WTC11 (cell line): ENCODE data around the gene NINL. TPM values are rescaled to one million over a fixed set of nuclear protein-coding genes. Genes with fewer than 3 reads are reported as not detected.

ENCODE experiments used
- ATAC-seq: fragments of 200-7000 bp; cut with Tn5 transposase; 2 replicates; pipeline ENCODE4 v1.10.0; 2021; ENCODE audit warnings: mild to moderate bottlenecking, moderate library complexity
- CTCF ChIA-PET: fragments of 300-600 bp; sonication (Branson Sonifier 250); formaldehyde crosslinking; loops from one replicate; lab custom pipeline; 2021; ENCODE audit warnings: antibody characterized with exemption; lab: Charles Lee
- POLR2A ChIA-PET: fragments of 350-600 bp; sonication (Branson Sonifier 250); formaldehyde crosslinking; loops from one replicate; lab custom pipeline; 2021; ENCODE audit warnings: antibody characterized with exemption; lab: Charles Lee
- DNase-seq: peaks from one replicate; pipeline ENCODE4 v3.0.0; 2021; ENCODE audit warnings: low spot score
- H3K27ac Mint-ChIP-seq: 2 replicates; pipeline ENCODE4 v1.8.0; 2021; ENCODE audit warnings: mixed read lengths
- H3K27me3 Mint-ChIP-seq: 2 replicates; pipeline ENCODE4 v1.8.0; 2021; ENCODE audit warnings: low read depth, mild to moderate bottlenecking, moderate library complexity, mixed read lengths
- H3K36me3 Mint-ChIP-seq: 2 replicates; pipeline ENCODE4 v1.8.0; 2021; ENCODE audit warnings: mixed read lengths
- H3K4me1 Mint-ChIP-seq: 2 replicates; pipeline ENCODE4 v1.8.0; 2022; ENCODE audit warnings: mixed read lengths
- H3K4me3 Mint-ChIP-seq: 2 replicates; pipeline ENCODE4 v1.8.0; 2021; ENCODE audit warnings: mild to moderate bottlenecking, moderate library complexity, mixed read lengths
- H3K9me3 Mint-ChIP-seq: 2 replicates; pipeline ENCODE4 v1.8.0; 2021; ENCODE audit warnings: mixed read lengths
- CBFB ChIP-seq: sonication (generic); formaldehyde crosslinking; IDR thresholded peaks from 2 replicates; pipeline ENCODE4 v1.8.1; 2022; ENCODE audit warnings: mild to moderate bottlenecking, low read depth, missing genetic modification reagents
- CTCF ChIP-seq: fragments of 200-600 bp; IDR thresholded peaks from 2 replicates; pipeline ENCODE4 v1.8.0; 2022; ENCODE audit warnings: antibody characterized with exemption
- ERG ChIP-seq: fragments of 250-450 bp; sonication (Bioruptor Pico); IDR thresholded peaks from 2 replicates; pipeline ENCODE4 v1.8.0; 2021; ENCODE audit warnings: mild to moderate bottlenecking
- FOXJ3 ChIP-seq: sonication (generic); formaldehyde crosslinking; IDR thresholded peaks from 2 replicates; pipeline ENCODE4 v1.9.0; 2021; ENCODE audit warnings: missing genetic modification reagents, mild to moderate bottlenecking, borderline replicate concordance
- HMGXB4 ChIP-seq: sonication (generic); formaldehyde crosslinking; IDR thresholded peaks from 2 replicates; pipeline ENCODE4 v1.8.1; 2023; ENCODE audit warnings: mild to moderate bottlenecking, moderate library complexity, missing genetic modification reagents
- IRF1 ChIP-seq: sonication (generic); formaldehyde crosslinking; IDR thresholded peaks from 2 replicates; pipeline ENCODE4 v1.8.0; 2023; ENCODE audit warnings: missing genetic modification reagents
- KAT7 ChIP-seq: sonication (generic); formaldehyde crosslinking; IDR thresholded peaks from 2 replicates; pipeline ENCODE4 v1.8.1; 2023; ENCODE audit warnings: missing genetic modification reagents, mild to moderate bottlenecking, borderline replicate concordance
- MAX ChIP-seq: sonication (generic); formaldehyde crosslinking; IDR thresholded peaks from 2 replicates; pipeline ENCODE4 v1.8.0; 2022; ENCODE audit warnings: mild to moderate bottlenecking, missing genetic modification reagents
- NFYB ChIP-seq: sonication (generic); formaldehyde crosslinking; conservative IDR thresholded peaks from 2 replicates; pipeline ENCODE4 v1.8.0; 2022; ENCODE audit warnings: low read depth, missing genetic modification reagents
- PRDM15 ChIP-seq: sonication (generic); formaldehyde crosslinking; IDR thresholded peaks from 2 replicates; pipeline ENCODE4 v1.8.0; 2022; ENCODE audit warnings: missing genetic modification reagents
- SP1 ChIP-seq: sonication (generic); formaldehyde crosslinking; conservative IDR thresholded peaks from 2 replicates; pipeline ENCODE4 v1.8.1; 2022; ENCODE audit warnings: missing genetic modification reagents
- USF2 ChIP-seq: sonication (generic); formaldehyde crosslinking; IDR thresholded peaks from 2 replicates; pipeline ENCODE4 v1.8.1; 2023; ENCODE audit warnings: mild to moderate bottlenecking, missing genetic modification reagents, moderate library complexity
- ZNF317 ChIP-seq: sonication (generic); formaldehyde crosslinking; IDR thresholded peaks from 2 replicates; pipeline ENCODE4 v1.8.1; 2023; ENCODE audit warnings: low read depth, mild to moderate bottlenecking, moderate library complexity, missing genetic modification reagents, borderline replicate concordance
- ZNF425 ChIP-seq: fragments of 250-450 bp; sonication (Bioruptor Pico); conservative IDR thresholded peaks from 2 replicates; pipeline ENCODE4 v1.9.0; 2021; ENCODE audit warnings: mild to moderate bottlenecking
- total RNA-seq: library from RNA; stranded (reverse); gene quantifications from 3 replicates; pipeline ENCODE4 v1.2.3, GENCODE V29; 2021

NINL gene
- total RNA-seq, 1 experiment from 2014 or later: 36.0 TPM

- TF ChIP-seq PRDM15 (CRISPR knock-in tag): no peak
- TF ChIP-seq CTCF: no peak
- TF ChIP-seq, all 79 proteins: peak for 0
Measured at GRCh38 chr20:25447671-25448070, 137.7 kb downstream of the NINL start (continued).

GRCh38 chr20:25444556-25444955, 140.8 kb downstream of the NINL start:
- no peaks in the 10 kb centered on the region for H3K4me1 Mint-ChIP-seq
- ATAC-seq: no peak
- ChIA-PET POLR2A (no interaction called here), CTCF (no interaction called here)
- no peaks in the 10 kb centered on the region for H3K27me3 Mint-ChIP-seq
- DNase-seq: no peak
- H3K4me3 Mint-ChIP-seq: no peak overlapping the region
- H3K27ac Mint-ChIP-seq: 0 out of 2 replicates have a peak overlapping the region, but pooled peaks have one; percentile 22
- no peak for TF ChIP-seq MAX (CRISPR knock-in tag)
- no peak for TF ChIP-seq NFYB (CRISPR knock-in tag)
- TF ChIP-seq SP1 (CRISPR knock-in tag): no peak
- no peak for TF ChIP-seq ERG
- no peak for TF ChIP-seq IRF1 (CRISPR knock-in tag)
- no peak for TF ChIP-seq CBFB (CRISPR knock-in tag)
- no peak for TF ChIP-seq USF2 (CRISPR knock-in tag)
- no peak for TF ChIP-seq ZNF425 (CRISPR knock-in tag)
- TF ChIP-seq ZNF317 (CRISPR knock-in tag): no peak
- no peak for TF ChIP-seq HMGXB4 (CRISPR knock-in tag)
- TF ChIP-seq FOXJ3 (CRISPR knock-in tag): no peak
- no peak for TF ChIP-seq KAT7 (CRISPR knock-in tag)
- H3K36me3 Mint-ChIP-seq: peaks cover 70% of the 10 kb centered on the region
- H3K9me3 Mint-ChIP-seq: peaks cover 5% of the 10 kb centered on the region; the same call in 1 of the 2 replicates
